Lung (tissue), 12 donors: ENCODE data around the gene FBF1. TPM values are rescaled to one million over a fixed set of nuclear protein-coding genes. Genes with fewer than 3 reads are reported as not detected.

Experiments used
- ATAC-seq: fragments of 200-7000 bp; cut with Tn5 transposase; one replicate; pipeline ENCODE4 v1.9.1; 2020; ENCODE audit warnings: moderate number of reproducible peaks; ENCODE audit not compliant: insufficient read depth, low FRiP score
- DNase-seq, 3 donors: peaks; one replicate each; pipeline ENCODE4 v3.0.0-alpha.2; 2013 to 2017
- H3K27ac ChIP-seq, 2 donors: one replicate each; pipeline ENCODE4 v1.5.1; 2013; ENCODE audit warnings: mild to moderate bottlenecking in 2 of 2, moderate library complexity in 2 of 2, control low read depth in 1 of 2, inconsistent platforms in 1 of 2, low read depth in 1 of 2, low read length in 1 of 2
- H3K27me3 ChIP-seq, 3 donors: one replicate each; pipeline ENCODE4 v1.5.1; 2013; ENCODE audit warnings: low read length in 2 of 3; ENCODE audit not compliant: control insufficient read depth in 3 of 3, insufficient read depth in 3 of 3
- H3K36me3 ChIP-seq, 4 donors: one replicate each; pipeline ENCODE4 v1.5.1; 2013; ENCODE audit warnings: low read length in 4 of 4, mild to moderate bottlenecking in 1 of 4, moderate library complexity in 1 of 4; ENCODE audit not compliant: control insufficient read depth in 4 of 4, insufficient read depth in 4 of 4
- H3K4me1 ChIP-seq, 5 donors: one replicate each; pipeline ENCODE4 v1.5.1; 2013; ENCODE audit warnings: low read length in 5 of 5, mild to moderate bottlenecking in 2 of 5, moderate library complexity in 1 of 5; ENCODE audit not compliant: control insufficient read depth in 5 of 5, insufficient read depth in 5 of 5
- H3K4me3 ChIP-seq: one replicate; pipeline ENCODE4 v1.5.1; 2013; ENCODE audit warnings: mild to moderate bottlenecking, control low read depth, moderate library complexity
- H3K9ac ChIP-seq, 2 donors: one replicate each; pipeline ENCODE4 v1.5.1; 2013; ENCODE audit warnings: low read length in 2 of 2, control low read depth in 1 of 2; ENCODE audit not compliant: insufficient read depth in 1 of 2
- H3K9me3 ChIP-seq, 4 donors: one replicate each; pipeline ENCODE4 v1.5.1; 2013; ENCODE audit warnings: low read length in 3 of 4, mild to moderate bottlenecking in 1 of 4, moderate library complexity in 1 of 4; ENCODE audit not compliant: control insufficient read depth in 4 of 4, insufficient read depth in 3 of 4
- WGBS, 2 donors: extraction: QIAGEN DNeasy Blood & Tissue Kit; methylation state at CpG; one replicate each; pipeline ENCODE4 v1.1.7; 2013; 5-methylcytosine and 5-hydroxymethylcytosine counted together
- polyA plus RNA-seq, 2 donors: library from polyadenylated mRNA; stranded (reverse); fragments of 200-250 nt; gene quantifications; one replicate each; pipeline ENCODE4 v1.2.1, GENCODE V29; 2013
- total RNA-seq, 2 donors: library from RNA; depleted of rRNA in 1 of 2; stranded (reverse); fragments of >200 nt in 1 of 2; gene quantifications; one replicate each; pipeline ENCODE4 v1.2.1, GENCODE V29; 2014 to 2021
- TF ChIP-seq, protein P1 (sequence below): IDR thresholded peaks from 2 replicates; pipeline ENCODE4 v1.5.1; 2012; ENCODE audit warnings: mild to moderate bottlenecking; ENCODE audit errors: control extremely low read depth, extremely low read depth
- donor health status: control.
- donor health status: control.
- donor health status: Bipolar disorder and iron deficiency.
- donor health status: healthy.
- donor health status: DM: yes; HTN: yes; CAD: no.

Gene FBF1
- total and polyA plus RNA-seq, 4 donors: 4.6 to 18.7 (median 13.1) TPM

DNA sequence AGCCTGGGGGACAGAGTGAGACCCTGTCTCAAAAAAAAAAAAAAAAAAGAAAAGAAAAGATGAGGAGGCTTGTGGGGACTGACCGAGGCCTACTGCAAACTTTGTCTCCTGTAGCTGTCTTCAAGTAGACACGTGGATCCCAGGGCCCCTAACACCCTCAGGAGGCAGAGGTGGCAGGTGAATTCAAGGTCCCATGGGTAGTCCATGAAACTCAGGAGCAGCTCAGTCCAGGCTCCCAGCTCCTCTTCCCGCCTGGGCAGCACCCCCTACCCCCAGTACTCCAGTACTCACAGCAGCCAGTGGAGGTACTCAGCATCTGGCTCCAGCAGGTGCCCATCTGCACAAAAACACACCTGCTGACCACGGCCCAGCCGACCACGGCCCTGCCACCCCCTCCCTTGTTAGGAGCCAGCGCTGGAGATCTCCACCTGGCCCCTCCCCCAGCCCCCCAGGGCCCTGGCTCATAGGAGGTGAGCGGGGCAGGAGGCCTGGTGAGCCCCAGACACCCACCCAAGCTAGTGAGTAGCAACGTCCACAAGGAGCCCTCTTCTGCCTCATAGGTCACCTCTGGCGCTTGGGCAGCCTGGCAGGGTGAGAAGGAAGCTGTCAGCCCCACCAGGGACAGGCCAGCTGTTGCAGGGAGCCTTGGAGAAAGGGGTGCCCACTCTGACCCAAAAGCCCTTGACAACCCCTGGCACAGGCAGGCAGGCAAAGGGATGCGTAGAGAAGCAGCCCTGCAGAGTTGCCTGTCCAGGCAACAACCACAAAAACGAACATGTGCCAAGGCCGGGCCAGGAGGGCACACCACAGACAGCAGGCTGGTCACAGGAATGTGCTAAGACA, 39.9 kb downstream of the FBF1 start:
- Histone ChIP-seq H3K4me3 (no peak overlapping the region), H3K36me3 (peaks cover 0 to 31% (median 12%) of the 10 kb centered on the region in 4 donors), H3K9me3 (no peaks in the 10 kb centered on the region), H3K27ac (no peak overlapping the region), H3K9ac (no peak overlapping the region), H3K27me3 (no peaks in the 10 kb centered on the region), H3K4me1 (peaks cover 0 to 14% (median 0%) of the 10 kb centered on the region in 5 donors)
- DNase-seq: no peak
- TF ChIP-seq, protein P1, sequence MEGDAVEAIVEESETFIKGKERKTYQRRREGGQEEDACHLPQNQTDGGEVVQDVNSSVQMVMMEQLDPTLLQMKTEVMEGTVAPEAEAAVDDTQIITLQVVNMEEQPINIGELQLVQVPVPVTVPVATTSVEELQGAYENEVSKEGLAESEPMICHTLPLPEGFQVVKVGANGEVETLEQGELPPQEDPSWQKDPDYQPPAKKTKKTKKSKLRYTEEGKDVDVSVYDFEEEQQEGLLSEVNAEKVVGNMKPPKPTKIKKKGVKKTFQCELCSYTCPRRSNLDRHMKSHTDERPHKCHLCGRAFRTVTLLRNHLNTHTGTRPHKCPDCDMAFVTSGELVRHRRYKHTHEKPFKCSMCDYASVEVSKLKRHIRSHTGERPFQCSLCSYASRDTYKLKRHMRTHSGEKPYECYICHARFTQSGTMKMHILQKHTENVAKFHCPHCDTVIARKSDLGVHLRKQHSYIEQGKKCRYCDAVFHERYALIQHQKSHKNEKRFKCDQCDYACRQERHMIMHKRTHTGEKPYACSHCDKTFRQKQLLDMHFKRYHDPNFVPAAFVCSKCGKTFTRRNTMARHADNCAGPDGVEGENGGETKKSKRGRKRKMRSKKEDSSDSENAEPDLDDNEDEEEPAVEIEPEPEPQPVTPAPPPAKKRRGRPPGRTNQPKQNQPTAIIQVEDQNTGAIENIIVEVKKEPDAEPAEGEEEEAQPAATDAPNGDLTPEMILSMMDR: no peak
- no peak for ATAC-seq
- WGBS, 2 donors: 88 to 91% methylated on average over 13 of the region's 13 CpGs

DNA sequence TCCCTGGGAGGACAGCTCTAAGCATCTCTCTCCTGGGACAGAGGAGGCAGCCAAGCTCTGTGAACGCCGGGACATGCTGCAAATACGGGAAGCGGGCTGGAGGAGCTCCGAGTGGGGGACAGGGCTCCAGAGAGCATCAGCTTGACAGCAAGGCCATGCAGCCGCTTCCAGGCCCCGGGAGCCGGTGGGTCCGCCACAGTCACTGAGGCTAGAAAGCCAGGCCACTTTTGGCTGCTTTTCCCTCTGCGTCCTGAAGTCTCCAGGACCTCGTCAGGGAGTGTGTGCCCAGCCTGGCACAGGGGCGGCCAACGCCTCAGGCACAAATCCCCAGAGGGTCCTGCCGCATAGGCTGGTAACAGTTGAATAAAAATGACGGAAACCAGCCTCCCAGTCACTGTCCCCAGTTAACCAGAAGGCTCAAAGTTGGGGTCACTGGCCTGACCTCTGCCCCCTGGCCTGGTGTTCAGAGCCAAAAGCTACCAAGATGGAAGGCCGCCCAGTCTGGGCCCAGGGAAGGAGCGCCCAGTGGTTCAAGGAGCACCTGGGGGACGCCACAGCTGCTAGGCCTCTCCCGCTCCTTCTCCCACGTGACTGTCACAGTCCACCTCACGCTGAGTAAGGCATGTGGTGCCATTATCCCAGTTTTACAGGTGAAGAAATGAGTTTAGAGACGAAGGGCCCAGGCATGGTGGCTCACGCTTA, 40.9 kb downstream of the FBF1 start:
- peaks cover 0 to 31% (median 12%) of the 10 kb centered on the region in 4 donors for H3K36me3 ChIP-seq
- WGBS, 2 donors: 93 to 95% methylated on average over 23 of the region's 23 CpGs
- no peak for ATAC-seq
- H3K27ac ChIP-seq: no peak overlapping the region
- TF ChIP-seq, protein P1: no peak
- no peaks in the 10 kb centered on the region for H3K9me3 ChIP-seq
- H3K27me3 ChIP-seq: no peaks in the 10 kb centered on the region
- peaks cover 0 to 23% (median 7%) of the 10 kb centered on the region in 5 donors for H3K4me1 ChIP-seq
- DNase-seq: no peak
- no peak overlapping the region for H3K4me3 ChIP-seq
- H3K9ac ChIP-seq: no peak overlapping the region

DNA sequence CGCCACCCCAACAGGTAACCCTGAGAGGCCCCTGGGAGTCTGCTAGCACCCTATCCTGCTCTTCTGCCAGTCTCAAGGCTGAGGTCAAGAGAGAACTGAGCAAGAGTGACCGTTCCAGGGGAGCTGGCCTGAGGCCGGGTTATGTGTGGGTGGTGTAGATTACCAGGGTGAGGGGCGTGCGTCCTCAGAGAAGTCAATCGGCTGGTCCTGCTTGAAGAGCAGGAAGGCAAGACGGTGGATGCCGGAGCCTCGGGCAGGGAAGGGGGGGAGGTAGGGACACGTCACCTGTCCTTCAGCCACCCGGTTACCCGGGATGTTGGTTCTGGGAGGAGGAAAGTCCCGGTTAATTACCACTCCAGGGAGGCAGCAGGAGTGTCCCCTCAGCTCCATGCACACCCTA, 41.5 kb downstream of the FBF1 start:
- Histone ChIP-seq H3K9ac (no peak overlapping the region), H3K4me1 (peaks cover 0 to 27% (median 9%) of the 10 kb centered on the region in 5 donors), H3K9me3 (no peaks in the 10 kb centered on the region), H3K27me3 (no peaks in the 10 kb centered on the region), H3K27ac (no peak overlapping the region), H3K4me3 (no peak overlapping the region), H3K36me3 (peaks cover 0 to 31% (median 12%) of the 10 kb centered on the region in 4 donors)
- ATAC-seq (no peak), DNase-seq (no peak)
- WGBS, 2 donors: 93 to 95% methylated on average over 13 of the region's 13 CpGs
- TF ChIP-seq, protein P1: no peak
